Measurements from ENCODE around the gene USP19.

USP19 gene

GRCh38 chr3:49100046-49100615, 20.5 kb downstream of the USP19 start:
- no peak for DNase-seq

- DNase-seq = no peak
Observed at GRCh38 chr3:49098910-49099630, 21.6 kb downstream of the USP19 start.

- DNase-seq = no peak
Observed at GRCh38 chr3:49098429-49098828, 22.2 kb downstream of the USP19 start.

DNA sequence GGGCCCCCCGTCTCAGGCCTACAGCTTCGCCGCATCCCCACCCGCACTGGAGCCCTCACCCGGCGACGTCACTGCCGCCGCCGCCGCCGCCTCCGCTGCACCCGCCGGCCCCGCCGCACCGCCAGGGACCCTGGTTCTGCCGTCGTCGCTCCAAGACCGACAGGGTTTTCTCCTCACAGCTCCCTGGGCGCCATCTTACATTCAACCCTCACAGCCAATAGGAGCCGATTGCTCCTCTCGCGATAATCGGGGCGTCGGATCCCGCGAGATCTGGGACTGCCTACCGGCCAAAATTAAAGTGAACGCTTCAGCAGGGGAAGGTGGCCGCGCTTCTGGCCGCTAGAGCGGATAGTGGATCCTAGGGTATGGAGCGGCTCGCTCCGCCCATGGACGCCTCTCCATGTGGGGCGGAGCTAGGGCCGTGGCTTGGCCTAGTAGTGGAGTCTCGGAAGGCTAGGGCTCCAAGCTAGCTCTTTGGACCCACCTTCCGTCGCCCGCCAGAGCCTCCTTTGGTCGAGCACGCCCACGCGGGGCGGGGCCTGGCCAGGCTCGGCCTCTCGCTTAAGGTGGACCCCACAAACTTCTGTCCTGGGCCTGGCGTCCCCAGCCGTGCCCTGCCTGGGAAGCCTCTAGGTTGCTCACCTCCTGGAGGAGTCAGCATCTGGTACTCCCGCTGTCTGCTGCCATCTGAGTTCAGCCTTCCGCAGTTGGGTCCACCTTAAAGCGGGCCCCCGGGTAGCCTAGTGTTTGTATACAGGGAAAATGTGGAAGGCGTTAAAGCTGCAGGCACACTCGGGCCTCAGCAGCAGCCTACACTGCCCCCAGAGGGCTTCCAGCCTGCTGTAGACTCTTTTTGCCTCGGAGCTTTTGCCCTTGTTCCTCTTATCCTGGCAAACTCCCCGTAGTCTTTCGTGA, 26.5 kb downstream of the USP19 start, which contains the start of gene QRICH1:
TSS of gene QRICH1 (minus strand) at position 219 of the 915 bp plus-strand sequence. CDS start 17,054 bp downstream, outside the sequence.
- DNase-seq = peak; percentile 92

GRCh38 chr3:49092938-49093852, 27.4 kb downstream of the USP19 start:
- DNase-seq = peak; percentile 37

DNA sequence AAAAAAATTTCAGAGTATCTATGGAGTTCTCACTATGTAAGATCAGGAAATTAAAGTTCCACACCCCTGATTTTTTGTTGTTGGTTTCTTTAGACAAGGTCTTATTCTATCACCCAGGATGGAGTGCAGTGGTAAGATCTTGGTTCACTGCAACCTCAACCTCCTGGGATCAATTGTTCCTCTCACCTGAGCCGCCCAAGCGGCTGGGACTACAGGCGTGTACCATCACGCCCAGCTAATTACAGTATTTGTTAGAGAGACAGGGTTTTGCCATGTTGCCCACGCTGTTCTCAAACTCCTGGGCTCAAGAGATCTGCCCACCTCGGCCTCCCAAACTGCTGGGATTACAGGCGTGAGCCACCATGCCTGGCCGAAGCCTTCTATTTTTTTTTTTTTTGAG, 39.2 kb downstream of the USP19 start:
- DNase-seq = no peak

GRCh38 chr3:49079270-49079669, 41.4 kb downstream of the USP19 start:
- no peak for DNase-seq

GRCh38 chr3:49076646-49077045, 44.0 kb downstream of the USP19 start:
- no peak for DNase-seq

DNA sequence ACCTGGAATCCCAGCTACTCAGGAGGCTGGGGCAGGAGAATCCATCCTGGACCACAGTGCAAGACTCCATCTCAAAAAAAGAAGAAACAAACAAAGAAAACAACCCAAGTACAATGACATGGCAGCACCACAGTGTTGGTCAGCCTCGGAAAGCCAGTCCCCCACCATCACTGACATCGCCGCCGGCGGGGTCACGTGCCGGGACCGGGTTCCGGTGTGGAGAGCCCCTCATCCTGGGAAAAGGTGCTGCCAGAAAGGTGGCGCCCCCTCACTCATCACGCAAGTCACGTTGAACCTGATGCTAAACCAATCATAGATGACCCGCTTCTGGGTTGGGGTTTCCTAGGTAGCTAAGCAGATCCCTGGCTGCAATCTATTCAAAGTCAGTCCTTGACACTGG, 44.5 kb downstream of the USP19 start:
- no peak for DNase-seq
